Gastrocnemius medialis (tissue), 4 donors: ENCODE results near the gene RBM17. TPM values are rescaled to one million over a fixed set of nuclear protein-coding genes. Genes with fewer than 3 reads are reported as not detected.

Experiments used
- ATAC-seq, 2 donors: fragments of 150-250 bp; one replicate each; pipeline ENCODE4 v1.9.1; 2016
- DNase-seq, 2 donors: peaks; one replicate each; pipeline ENCODE4 v3.0.0-alpha.2; 2019
- H3K27ac ChIP-seq, 4 donors: fragments of 200-600 bp; sonication (generic); 1 replicate in 1 of 4; 2 replicates in 3 of 4; pipeline ENCODE4 v1.5.1; 2016 to 2018; ENCODE audit warnings: mild to moderate bottlenecking in 2 of 4, moderate library complexity in 1 of 4
- H3K27me3 ChIP-seq, 3 donors: fragments of 200-600 bp; sonication (generic) in 2 of 3; 1 replicate in 1 of 3; 2 replicates in 2 of 3; pipeline versions ENCODE4 v1.5.1 to v1.6.0; 2016 to 2019; ENCODE audit warnings: mild to moderate bottlenecking in 1 of 3, moderate library complexity in 1 of 3
- H3K36me3 ChIP-seq, 2 donors: fragments of 200-600 bp; sonication (generic) in 1 of 2; one replicate each; pipeline ENCODE4 v1.5.1; 2017 to 2018
- H3K4me1 ChIP-seq, 2 donors: fragments of 200-600 bp; sonication (generic) in 1 of 2; one replicate each; pipeline ENCODE4 v1.5.1; 2016 to 2017; ENCODE audit warnings: mild to moderate bottlenecking in 2 of 2
- H3K4me3 ChIP-seq, 4 donors: fragments of 200-600 bp; sonication (generic) in 3 of 4; 1 replicate in 1 of 4; 2 replicates in 3 of 4; pipeline ENCODE4 v1.5.1; 2016 to 2019; ENCODE audit warnings: mild to moderate bottlenecking in 2 of 4
- H3K9me3 ChIP-seq, 3 donors: fragments of 200-600 bp; sonication (generic) in 2 of 3; 1 replicate in 1 of 3; 2 replicates in 2 of 3; pipeline ENCODE4 v1.5.1; 2016 to 2019
- POLR2A ChIP-seq, 2 donors: fragments of 450-650 bp; IDR thresholded peaks; one replicate each; pipeline ENCODE4 v1.6.1; 2017; ENCODE audit warnings: antibody characterized with exemption in 2 of 2, mild to moderate bottlenecking in 2 of 2, moderate library complexity in 2 of 2
- in situ Hi-C, 4 donors: fragments of 200-750 bp; cut with MboI; loops; one replicate each; pipeline versions ENCODE4 v1.15.0 to v1.8.0; 2017; ENCODE audit warnings: low sequenced_read_pairs in 4 of 4
- intact Hi-C: fragments of 100-400 bp; cut with DNase I; formaldehyde crosslinking; loops from one replicate; pipeline ENCODE4 v1.15.1; 2023; ENCODE audit warnings: low total_unique reads
- total RNA-seq, 4 donors: library from RNA; depleted of rRNA; stranded (reverse); fragments of >200 nt; gene quantifications; one replicate each; pipeline versions ENCODE4 v1.1.0 to v1.2.3, GENCODE V29; 2016
- TF ChIP-seq, protein P1 (sequence below), 5 experiments: fragments of 450-650 bp in 3 of 5; fragments of 200-600 bp in 2 of 5; sonication (generic) in 2 of 5; IDR thresholded peaks in 4 of 5; conservative IDR thresholded peaks in 1 of 5; 1 replicate in 4 of 5; 2 replicates in 1 of 5; pipeline ENCODE4 v1.5.1; 2016 to 2019; ENCODE audit warnings: antibody characterized with exemption in 5 of 5, mild to moderate bottlenecking in 3 of 5, moderate library complexity in 3 of 5

RBM17 gene
- total RNA-seq, 4 donors from 2014 or later, result 53.2 to 67.4 (median 60.1) TPM

DNA sequence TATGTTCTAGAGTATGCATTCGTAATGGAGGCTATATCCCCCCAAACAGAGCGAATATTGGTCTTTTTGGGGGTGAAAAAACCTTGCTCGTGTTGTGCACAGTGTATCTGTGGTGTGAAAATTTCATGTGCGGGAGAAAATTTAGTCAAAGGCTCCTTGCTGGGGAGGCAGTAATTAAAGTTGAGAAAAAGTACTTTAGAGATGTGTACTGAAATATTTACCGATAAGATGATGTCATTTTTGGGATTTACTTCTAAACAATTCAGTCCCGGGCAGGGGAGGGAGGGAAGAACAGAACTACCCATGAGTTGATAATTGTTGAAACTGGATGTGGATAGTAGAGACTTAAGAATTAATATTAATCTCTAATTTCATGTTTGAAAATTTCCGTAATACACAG lies 9.3 kb downstream of the RBM17 start:
- no peak for ATAC-seq
- no peak for DNase-seq
- no peaks in the 10 kb centered on the region for H3K27me3 ChIP-seq
- intact Hi-C loops (no loop called here), in situ Hi-C loops (no loop called here)
- no peak overlapping the region for H3K27ac ChIP-seq
- H3K4me1 ChIP-seq, result peaks cover 19 to 36% of the 10 kb centered on the region in 2 donors
- no peak overlapping the region for H3K4me3 ChIP-seq
- no peak for TF ChIP-seq POLR2A (IDR thresholded peaks at IDR 0.05)
- TF ChIP-seq, protein P1, sequence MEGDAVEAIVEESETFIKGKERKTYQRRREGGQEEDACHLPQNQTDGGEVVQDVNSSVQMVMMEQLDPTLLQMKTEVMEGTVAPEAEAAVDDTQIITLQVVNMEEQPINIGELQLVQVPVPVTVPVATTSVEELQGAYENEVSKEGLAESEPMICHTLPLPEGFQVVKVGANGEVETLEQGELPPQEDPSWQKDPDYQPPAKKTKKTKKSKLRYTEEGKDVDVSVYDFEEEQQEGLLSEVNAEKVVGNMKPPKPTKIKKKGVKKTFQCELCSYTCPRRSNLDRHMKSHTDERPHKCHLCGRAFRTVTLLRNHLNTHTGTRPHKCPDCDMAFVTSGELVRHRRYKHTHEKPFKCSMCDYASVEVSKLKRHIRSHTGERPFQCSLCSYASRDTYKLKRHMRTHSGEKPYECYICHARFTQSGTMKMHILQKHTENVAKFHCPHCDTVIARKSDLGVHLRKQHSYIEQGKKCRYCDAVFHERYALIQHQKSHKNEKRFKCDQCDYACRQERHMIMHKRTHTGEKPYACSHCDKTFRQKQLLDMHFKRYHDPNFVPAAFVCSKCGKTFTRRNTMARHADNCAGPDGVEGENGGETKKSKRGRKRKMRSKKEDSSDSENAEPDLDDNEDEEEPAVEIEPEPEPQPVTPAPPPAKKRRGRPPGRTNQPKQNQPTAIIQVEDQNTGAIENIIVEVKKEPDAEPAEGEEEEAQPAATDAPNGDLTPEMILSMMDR (IDR thresholded peaks at IDR 0.05 in 4 of 5, conservative IDR thresholded peaks at IDR 0.05 in 1 of 5), result no peak
- H3K36me3 ChIP-seq, result peaks cover 0 to 45% of the 10 kb centered on the region in 2 donors
- no peaks in the 10 kb centered on the region for H3K9me3 ChIP-seq

DNA sequence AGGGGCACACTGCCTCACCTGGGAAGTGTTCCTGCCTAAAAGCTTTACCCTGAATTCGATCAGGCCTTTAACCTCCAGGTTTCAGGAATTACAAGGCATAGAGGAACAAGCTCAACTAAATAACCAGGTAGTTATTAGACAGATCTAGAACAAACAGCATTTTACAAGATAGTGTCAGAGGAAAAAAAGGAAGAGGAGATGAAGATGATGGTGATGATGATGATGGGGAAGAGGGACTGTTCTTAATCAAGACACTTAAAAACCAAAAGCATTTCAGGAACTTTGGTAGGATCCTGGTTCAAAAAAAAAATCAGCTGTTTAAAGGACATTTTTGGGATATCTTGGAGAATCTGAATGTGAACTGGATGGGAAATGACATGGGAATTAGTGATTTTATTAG lies 11.5 kb downstream of the RBM17 start:
- peaks cover 0 to 51% of the 10 kb centered on the region in 2 donors for H3K36me3 ChIP-seq
- in situ Hi-C loops, result loop anchor here in 3 of 4 donors (10.0 kb wide), 2 partner anchors 104 to 294 kb away; partner anchors contain the start of gene PFKFB3 (in 2 of the 3)
- TF ChIP-seq, protein P1 (IDR thresholded peaks at IDR 0.05 in 4 of 5, conservative IDR thresholded peaks at IDR 0.05 in 1 of 5), result no peak
- TF ChIP-seq POLR2A (IDR thresholded peaks at IDR 0.05), result no peak
- peaks cover 11 to 18% of the 10 kb centered on the region in 2 donors for H3K4me1 ChIP-seq
- H3K9me3 ChIP-seq, result no peaks in the 10 kb centered on the region
- H3K27me3 ChIP-seq, result no peaks in the 10 kb centered on the region
- intact Hi-C loops, result no loop called here
- no peak for ATAC-seq
- H3K4me3 ChIP-seq, result no peak overlapping the region
- DNase-seq, result no peak
- H3K27ac ChIP-seq, result no peak overlapping the region

DNA sequence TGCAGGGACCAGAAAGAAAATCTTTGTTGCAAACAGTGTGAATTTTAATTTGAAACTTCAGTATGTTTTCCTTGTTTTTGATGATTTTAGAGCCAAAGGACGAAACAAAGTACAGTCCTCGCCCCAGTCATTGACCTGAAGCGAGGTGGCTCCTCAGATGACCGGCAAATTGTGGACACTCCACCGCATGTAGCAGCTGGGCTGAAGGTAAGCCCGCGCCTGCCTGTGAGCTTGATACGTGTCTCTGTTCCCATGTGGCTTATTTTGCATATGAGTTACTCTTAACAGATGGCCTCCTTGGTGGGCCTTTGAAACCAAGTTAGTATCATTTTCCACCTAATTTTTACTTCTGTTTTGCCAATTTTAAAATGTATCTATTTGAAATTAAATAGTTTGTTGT lies 12.3 kb downstream of the RBM17 start:
- Histone ChIP-seq H3K27me3 (no peaks in the 10 kb centered on the region), H3K9me3 (no peaks in the 10 kb centered on the region), H3K36me3 (peaks cover 0 to 60% of the 10 kb centered on the region in 2 donors), H3K4me1 (peaks cover 3 to 10% of the 10 kb centered on the region in 2 donors), H3K27ac (no peak overlapping the region), H3K4me3 (no peak overlapping the region)
- DNase-seq, result no peak
- ATAC-seq, result no peak
- intact Hi-C loops (no loop called here), in situ Hi-C loops (loop anchor here in 3 of 4 donors (10.0 kb wide), 2 partner anchors 104 to 294 kb away; partner anchors contain the start of gene PFKFB3 (in 2 of the 3))
- TF ChIP-seq POLR2A (IDR thresholded peaks at IDR 0.05), result no peak
- TF ChIP-seq, protein P1 (IDR thresholded peaks at IDR 0.05 in 4 of 5, conservative IDR thresholded peaks at IDR 0.05 in 1 of 5), result no peak

DNA sequence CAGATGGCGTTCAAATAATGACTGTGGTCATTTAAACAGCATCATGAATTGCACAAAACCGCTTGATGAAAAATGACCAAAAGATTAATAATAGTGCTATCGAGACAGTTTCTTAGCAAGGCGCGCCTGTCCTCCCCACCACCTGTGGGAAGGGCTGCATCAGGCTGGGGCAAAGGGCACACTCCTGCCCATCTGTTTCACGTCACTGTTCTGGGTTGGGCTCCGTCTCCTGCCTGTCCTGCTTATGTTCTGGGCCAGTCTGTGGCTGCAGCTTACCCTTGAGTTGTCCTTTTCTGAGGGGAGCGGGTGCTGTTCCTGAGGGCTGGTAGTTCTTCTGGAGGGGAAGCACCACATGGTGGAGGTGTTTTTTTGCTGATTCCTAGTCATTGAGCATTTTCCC lies 13.3 kb downstream of the RBM17 start:
- no peaks in the 10 kb centered on the region for H3K27me3 ChIP-seq
- no peak for DNase-seq
- H3K36me3 ChIP-seq, result peaks cover 0 to 67% of the 10 kb centered on the region in 2 donors
- no peak overlapping the region for H3K27ac ChIP-seq
- ATAC-seq, result no peak
- intact Hi-C loops, result no loop called here
- in situ Hi-C loops, result loop anchor here in 3 of 4 donors (10.0 kb wide), 2 partner anchors 103 to 293 kb away; partner anchors contain the start of gene PFKFB3 (in 2 of the 3)
- no peak overlapping the region for H3K4me3 ChIP-seq
- H3K4me1 ChIP-seq, result peaks cover 0 to 3% of the 10 kb centered on the region in 2 donors
- TF ChIP-seq, protein P1 (IDR thresholded peaks at IDR 0.05 in 4 of 5, conservative IDR thresholded peaks at IDR 0.05 in 1 of 5), result no peak
- TF ChIP-seq POLR2A (IDR thresholded peaks at IDR 0.05), result no peak
- H3K9me3 ChIP-seq, result no peaks in the 10 kb centered on the region
